Duodenal mucosa (tissue), 2 donors: ENCODE results near the gene C10orf62.
A peak's percentile ranks its signal among the peaks of the same experiment; 100 is the strongest.
"Not testable (repeated sequence)": the region's sequence is repeated elsewhere in the genome, so short reads cannot be mapped to it uniquely, and the experiment has no call there.

Experiments
- H3K27ac ChIP-seq: one replicate; pipeline ENCODE4 v1.7.0; 2013; ENCODE audit warnings: low read depth, low read length
- H3K27me3 ChIP-seq, 2 donors: one replicate each; pipeline ENCODE4 v1.7.0; 2013; ENCODE audit warnings: low read length in 2 of 2, control low read depth in 1 of 2; ENCODE audit not compliant: insufficient read depth in 2 of 2, control insufficient read depth in 1 of 2
- H3K36me3 ChIP-seq, 2 donors: one replicate each; pipeline ENCODE4 v1.7.0; 2013; ENCODE audit warnings: low read length in 2 of 2, control low read depth in 1 of 2; ENCODE audit not compliant: insufficient read depth in 2 of 2, control insufficient read depth in 1 of 2
- H3K4me1 ChIP-seq, 2 donors: one replicate each; pipeline ENCODE4 v1.7.0; 2013; ENCODE audit warnings: low read length in 2 of 2, control low read depth in 1 of 2; ENCODE audit not compliant: insufficient read depth in 2 of 2, control insufficient read depth in 1 of 2
- H3K4me3 ChIP-seq, 2 donors: one replicate each; pipeline ENCODE4 v1.7.0; 2013; ENCODE audit warnings: low read length in 2 of 2, low read depth in 1 of 2
- H3K9ac ChIP-seq, 2 donors: one replicate each; pipeline ENCODE4 v1.7.0; 2013; ENCODE audit warnings: low read length in 2 of 2, low read depth in 1 of 2
- H3K9me3 ChIP-seq, 2 donors: one replicate each; pipeline ENCODE4 v1.7.0; 2013; ENCODE audit warnings: low read length in 2 of 2, control low read depth in 1 of 2; ENCODE audit not compliant: control insufficient read depth in 1 of 2

Gene C10orf62

GRCh38 chr10:97575127-97575668, 14.3 kb upstream of the C10orf62 start:
- Histone ChIP-seq H3K27me3 (peaks cover 0 to 5% of the 10 kb centered on the region in 2 donors), H3K36me3 (no peaks in the 10 kb centered on the region), H3K9me3 (no peaks in the 10 kb centered on the region), H3K27ac (no peak overlapping the region), H3K4me3 (no peak overlapping the region), H3K9ac (no peak overlapping the region), H3K4me1 (peaks cover 8 to 9% of the 10 kb centered on the region in 2 donors)

GRCh38 chr10:97576487-97576886, 13.0 kb upstream of the C10orf62 start:
- H3K36me3 ChIP-seq, H3K9ac ChIP-seq, H3K9me3 ChIP-seq, H3K27ac ChIP-seq, H3K4me3 ChIP-seq, H3K4me1 ChIP-seq, H3K27me3 ChIP-seq: not testable (repeated sequence)

GRCh38 chr10:97577701-97578100, 11.8 kb upstream of the C10orf62 start:
- H3K4me1 ChIP-seq: peaks cover 0 to 3% of the 10 kb centered on the region in 2 donors
- no peak overlapping the region for H3K27ac ChIP-seq
- no peak overlapping the region for H3K9ac ChIP-seq
- no peaks in the 10 kb centered on the region for H3K36me3 ChIP-seq
- no peaks in the 10 kb centered on the region for H3K9me3 ChIP-seq
- H3K4me3 ChIP-seq: no peak overlapping the region
- peaks cover 0 to 5% of the 10 kb centered on the region in 2 donors for H3K27me3 ChIP-seq

GRCh38 chr10:97578171-97578844, 11.2 kb upstream of the C10orf62 start:
- H3K36me3 ChIP-seq: no peaks in the 10 kb centered on the region

GRCh38 chr10:97580421-97581367, 8.8 kb upstream of the C10orf62 start:
- H3K4me1 ChIP-seq: no peaks in the 10 kb centered on the region

More at GRCh38 chr10:97578171-97578844, 11.2 kb upstream of the C10orf62 start:
- no peak overlapping the region for H3K27ac ChIP-seq
- H3K4me1 ChIP-seq: peaks cover 0 to 3% of the 10 kb centered on the region in 2 donors
- H3K4me3 ChIP-seq: no peak overlapping the region
- no peak overlapping the region for H3K9ac ChIP-seq
- H3K27me3 ChIP-seq: peaks cover 0 to 5% of the 10 kb centered on the region in 2 donors
- no peaks in the 10 kb centered on the region for H3K9me3 ChIP-seq

GRCh38 chr10:97582169-97582568, 7.4 kb upstream of the C10orf62 start:
- no peaks in the 10 kb centered on the region for H3K4me1 ChIP-seq
- H3K4me3 ChIP-seq: no peak overlapping the region
- H3K27ac ChIP-seq: no peak overlapping the region
- no peaks in the 10 kb centered on the region for H3K36me3 ChIP-seq
- no peak overlapping the region for H3K9ac ChIP-seq
- no peaks in the 10 kb centered on the region for H3K9me3 ChIP-seq
- peaks cover 0 to 5% of the 10 kb centered on the region in 2 donors for H3K27me3 ChIP-seq

More at GRCh38 chr10:97580421-97581367, 8.8 kb upstream of the C10orf62 start:
- peaks cover 0 to 5% of the 10 kb centered on the region in 2 donors for H3K27me3 ChIP-seq
- H3K4me3 ChIP-seq: no peak overlapping the region
- H3K9me3 ChIP-seq: no peaks in the 10 kb centered on the region
- H3K36me3 ChIP-seq: no peaks in the 10 kb centered on the region
- no peak overlapping the region for H3K27ac ChIP-seq
- no peak overlapping the region for H3K9ac ChIP-seq

GRCh38 chr10:97583476-97583875, 6.0 kb upstream of the C10orf62 start:
- Histone ChIP-seq H3K27ac (no peak overlapping the region), H3K9ac (no peak overlapping the region), H3K4me1 (no peaks in the 10 kb centered on the region)

GRCh38 chr10:97584060-97584797, 5.3 kb upstream of the C10orf62 start, which contains the start of gene HOGA1:
Gene HOGA1, plus strand, starts transcription at chr10:97584389. Its CDS starts 315 bp downstream, at chr10:97584704.
- Histone ChIP-seq H3K36me3 (no peaks in the 10 kb centered on the region), H3K27ac (peak within 1 kb of the TSS; percentile 44), H3K9ac (no peak within 1 kb of the TSS), H3K9me3 (no peaks in the 10 kb centered on the region), H3K27me3 (no peaks in the 10 kb centered on the region), H3K4me3 (no peak within 1 kb of the TSS), H3K4me1 (no peaks in the 10 kb centered on the region)

More at GRCh38 chr10:97583476-97583875, 6.0 kb upstream of the C10orf62 start:
- no peaks in the 10 kb centered on the region for H3K36me3 ChIP-seq
- no peak overlapping the region for H3K4me3 ChIP-seq
- H3K27me3 ChIP-seq: peaks cover 0 to 3% of the 10 kb centered on the region in 2 donors
- no peaks in the 10 kb centered on the region for H3K9me3 ChIP-seq

GRCh38 chr10:97584798-97585438, 4.6 kb upstream of the C10orf62 start:
- Histone ChIP-seq H3K4me1 (no peaks in the 10 kb centered on the region), H3K36me3 (no peaks in the 10 kb centered on the region), H3K9ac (no peak overlapping the region), H3K27ac (peak overlapping the region; percentile 44), H3K9me3 (no peaks in the 10 kb centered on the region), H3K4me3 (no peak overlapping the region), H3K27me3 (no peaks in the 10 kb centered on the region)
